Thoracic aorta (tissue), 2 donors: Measurements from ENCODE around the gene PDILT. TPM values are rescaled to one million over a fixed set of nuclear protein-coding genes. Genes with fewer than 3 reads are reported as not detected.

Source experiments
- ATAC-seq: fragments of 150-250 bp; one replicate; pipeline ENCODE4 v1.8.0; 2017; ENCODE audit warnings: low read depth; ENCODE audit not compliant: insufficient number of reproducible peaks, low FRiP score
- DNase-seq: peaks from one replicate; pipeline ENCODE4 v3.0.0-alpha.2; 2020; ENCODE audit warnings: low spot score
- H3K27ac ChIP-seq, 2 donors: fragments of 200-600 bp; sonication (generic); 1 replicate in 1 of 2; 2 replicates in 1 of 2; pipeline ENCODE4 v1.5.1; 2016; ENCODE audit warnings: mild to moderate bottlenecking in 2 of 2, moderate library complexity in 2 of 2
- H3K27me3 ChIP-seq: fragments of 200-600 bp; sonication (generic); replicated peaks from 2 replicates; pipeline ENCODE4 v1.6.0; 2016; ENCODE audit warnings: mild to moderate bottlenecking; ENCODE audit not compliant: insufficient read depth
- H3K36me3 ChIP-seq: fragments of 200-600 bp; sonication (generic); one replicate; pipeline ENCODE4 v1.5.1; 2016
- H3K4me1 ChIP-seq, 2 donors: fragments of 200-600 bp; sonication (generic); 1 replicate in 1 of 2; 2 replicates in 1 of 2; pipeline versions ENCODE4 v1.5.1 to v1.6.0; 2016; ENCODE audit warnings: low read depth in 2 of 2, mild to moderate bottlenecking in 1 of 2; ENCODE audit not compliant: control insufficient read depth in 1 of 2
- H3K4me3 ChIP-seq: fragments of 200-600 bp; sonication (generic); 2 replicates; pipeline ENCODE4 v1.5.1; 2016; ENCODE audit warnings: mild to moderate bottlenecking
- H3K9me3 ChIP-seq: fragments of 200-600 bp; sonication (generic); 2 replicates; pipeline ENCODE4 v1.5.1; 2016
- CTCF ChIP-seq: fragments of 200-600 bp; sonication (generic); IDR thresholded peaks from one replicate; pipeline ENCODE4 v1.5.1; 2019; ENCODE audit warnings: antibody characterized with exemption
- total RNA-seq, 2 donors: library from RNA; depleted of rRNA; stranded (reverse); fragments of >200 nt; gene quantifications; one replicate each; pipeline versions ENCODE4 v1.1.0 to v1.2.3, GENCODE V29; 2016

The PDILT gene
- total RNA-seq, 2 donors from 2014 or later = not detected

GRCh38 chr16:20363191-20363590 is 41.3 kb downstream of the PDILT start:
- Histone ChIP-seq H3K9me3 (no peaks in the 10 kb centered on the region), H3K4me1 (peaks cover 0 to 16% of the 10 kb centered on the region in 2 donors), H3K27ac (no peak overlapping the region), H3K4me3 (no peak overlapping the region), H3K27me3 (no peaks in the 10 kb centered on the region), H3K36me3 (no peaks in the 10 kb centered on the region)
- TF ChIP-seq CTCF = no peak
- ATAC-seq = no peak
- no peak for DNase-seq

- Histone ChIP-seq H3K36me3 (no peaks in the 10 kb centered on the region), H3K9me3 (no peaks in the 10 kb centered on the region), H3K4me1 (peaks cover 0 to 16% of the 10 kb centered on the region in 2 donors), H3K27ac (no peak overlapping the region), H3K4me3 (no peak overlapping the region), H3K27me3 (no peaks in the 10 kb centered on the region)
- no peak for DNase-seq
- no peak for TF ChIP-seq CTCF
- no peak for ATAC-seq
Observed at GRCh38 chr16:20359997-20360396, 44.5 kb downstream of the PDILT start.

GRCh38 chr16:20355114-20355782 is 49.3 kb downstream of the PDILT start:
- Histone ChIP-seq H3K9me3 (no peaks in the 10 kb centered on the region), H3K36me3 (no peaks in the 10 kb centered on the region), H3K27me3 (no peaks in the 10 kb centered on the region), H3K4me3 (no peak overlapping the region), H3K27ac (no peak overlapping the region), H3K4me1 (no peaks in the 10 kb centered on the region)
- DNase-seq = no peak
- no peak for ATAC-seq
- TF ChIP-seq CTCF = no peak

GRCh38 chr16:20353379-20353778 is 51.2 kb downstream of the PDILT start:
- Histone ChIP-seq H3K36me3 (no peaks in the 10 kb centered on the region), H3K9me3 (no peaks in the 10 kb centered on the region), H3K27ac (no peak overlapping the region), H3K4me3 (no peak overlapping the region), H3K27me3 (no peaks in the 10 kb centered on the region), H3K4me1 (no peaks in the 10 kb centered on the region)
- ATAC-seq (no peak), DNase-seq (no peak)
- TF ChIP-seq CTCF = no peak

GRCh38 chr16:20352615-20353014 is 51.9 kb downstream of the PDILT start, which contains the start of gene UMOD:
UMOD (minus strand) TSS chr16:20352715; CDS start chr16:20350737, 1,978 bp downstream.
- ATAC-seq = no peak
- H3K4me1 ChIP-seq = no peaks in the 10 kb centered on the region
- H3K36me3 ChIP-seq = no peaks in the 10 kb centered on the region
- no peaks in the 10 kb centered on the region for H3K9me3 ChIP-seq
- no peaks in the 10 kb centered on the region for H3K27me3 ChIP-seq
- no peak for DNase-seq
- TF ChIP-seq CTCF = no peak
- H3K4me3 ChIP-seq = no peak within 1 kb of the TSS
- no peak within 1 kb of the TSS for H3K27ac ChIP-seq
